ENCODE data around the gene HOXC11. TPM values are rescaled to one million over a fixed set of nuclear protein-coding genes. Genes with fewer than 3 reads are reported as not detected.

The HOXC11 gene
- total RNA-seq, 4 donors from 2014 or later, result not detected

GRCh38 chr12:54003625-54004024 is 30.7 kb downstream of the HOXC11 start:
- TF ChIP-seq CTCF (IDR thresholded peaks at IDR 0.05), result no peak
- no peak for TF ChIP-seq POLR2A (IDR thresholded peaks at IDR 0.05)
- Histone ChIP-seq H3K4me1 (peaks cover 8 to 36% (median 23%) of the 10 kb centered on the region in 3 donors), H3K36me3 (no peaks in the 10 kb centered on the region), H3K27me3 (peaks cover 9 to 100% (median 69%) of the 10 kb centered on the region in 4 donors), H3K27ac (no peak overlapping the region), H3K4me3 (no peak overlapping the region), H3K9me3 (no peaks in the 10 kb centered on the region)
- intact Hi-C loops (cut with DNase I), result no loop called here
- no peak for DNase-seq
- WGBS, 2 donors, result 39 to 56% methylated on average over 2 to 3 of the region's 3 CpGs

GRCh38 chr12:54004063-54004840 is 31.3 kb downstream of the HOXC11 start:
- Histone ChIP-seq H3K27me3 (peaks cover 9 to 100% (median 64%) of the 10 kb centered on the region in 4 donors), H3K4me1 (peaks cover 12 to 39% (median 26%) of the 10 kb centered on the region in 3 donors), H3K36me3 (no peaks in the 10 kb centered on the region), H3K27ac (no peak overlapping the region), H3K9me3 (no peaks in the 10 kb centered on the region), H3K4me3 (no peak overlapping the region)
- intact Hi-C loops (cut with DNase I), result no loop called here
- DNase-seq, result no peak
- TF ChIP-seq POLR2A (IDR thresholded peaks at IDR 0.05) (no peak), CTCF (IDR thresholded peaks at IDR 0.05) (no peak)
- 27% methylated on average over 13 to 20 of the region's 20 CpGs for WGBS, 2 donors

- Histone ChIP-seq H3K27me3 (peaks cover 9 to 100% (median 65%) of the 10 kb centered on the region in 4 donors), H3K4me1 (peaks cover 16 to 37% (median 25%) of the 10 kb centered on the region in 3 donors)
Measured at GRCh38 chr12:54004841-54005530, 32.1 kb downstream of the HOXC11 start.

GRCh38 chr12:54005531-54005852 is 32.6 kb downstream of the HOXC11 start:
- no peak for DNase-seq
- TF ChIP-seq POLR2A (IDR thresholded peaks at IDR 0.05) (no peak), CTCF (IDR thresholded peaks at IDR 0.05) (no peak)
- Histone ChIP-seq H3K36me3 (no peaks in the 10 kb centered on the region), H3K4me3 (no peak overlapping the region), H3K27ac (no peak overlapping the region), H3K9me3 (no peaks in the 10 kb centered on the region), H3K4me1 (peaks cover 12 to 32% (median 22%) of the 10 kb centered on the region in 3 donors), H3K27me3 (peaks cover 7 to 100% (median 63%) of the 10 kb centered on the region in 4 donors)
- intact Hi-C loops (cut with DNase I), result loop anchor here (5.0 kb wide), 1 partner anchor 197 kb away; no protein-coding TSS in a partner anchor
- 4 to 14% methylated on average over 20 to 26 of the region's 26 CpGs for WGBS, 2 donors

More at GRCh38 chr12:54004841-54005530, 32.1 kb downstream of the HOXC11 start:
- intact Hi-C loops (cut with DNase I), result loop anchor here (5.0 kb wide), 1 partner anchor 197 kb away; no protein-coding TSS in a partner anchor
- WGBS, 2 donors, result 32 to 34% methylated on average over 15 to 21 of the region's 31 CpGs
- TF ChIP-seq POLR2A (IDR thresholded peaks at IDR 0.05), result no peak
- TF ChIP-seq CTCF (IDR thresholded peaks at IDR 0.05), result no peak
- no peak for DNase-seq
- Histone ChIP-seq H3K9me3 (no peaks in the 10 kb centered on the region), H3K27ac (no peak overlapping the region), H3K36me3 (no peaks in the 10 kb centered on the region), H3K4me3 (no peak overlapping the region)

All from esophagus squamous epithelium (tissue), 5 donors.